Amygdala (tissue), 56 donors: ENCODE data around the gene KLF15.

Source experiments
- DNase-seq, 56 donors: peaks; one replicate each; lab custom pipeline; 2025; lab: John Stamatoyannopoulos, UW

Gene KLF15

GRCh38 chr3:126357295-126358037, at the start of gene KLF15:
Gene KLF15 (minus strand): TSS chr3:126357408. CDS start chr3:126352922, 4,486 bp downstream.
- DNase-seq: peak; percentile 41 to 94 (median 82)

GRCh38 chr3:126406389-126407296, 49.4 kb upstream of the KLF15 start:
- no peak for DNase-seq

GRCh38 chr3:126402666-126403302, 45.6 kb upstream of the KLF15 start:
- DNase-seq: no peak

GRCh38 chr3:126402178-126402577, 45.0 kb upstream of the KLF15 start:
- no peak for DNase-seq

DNA sequence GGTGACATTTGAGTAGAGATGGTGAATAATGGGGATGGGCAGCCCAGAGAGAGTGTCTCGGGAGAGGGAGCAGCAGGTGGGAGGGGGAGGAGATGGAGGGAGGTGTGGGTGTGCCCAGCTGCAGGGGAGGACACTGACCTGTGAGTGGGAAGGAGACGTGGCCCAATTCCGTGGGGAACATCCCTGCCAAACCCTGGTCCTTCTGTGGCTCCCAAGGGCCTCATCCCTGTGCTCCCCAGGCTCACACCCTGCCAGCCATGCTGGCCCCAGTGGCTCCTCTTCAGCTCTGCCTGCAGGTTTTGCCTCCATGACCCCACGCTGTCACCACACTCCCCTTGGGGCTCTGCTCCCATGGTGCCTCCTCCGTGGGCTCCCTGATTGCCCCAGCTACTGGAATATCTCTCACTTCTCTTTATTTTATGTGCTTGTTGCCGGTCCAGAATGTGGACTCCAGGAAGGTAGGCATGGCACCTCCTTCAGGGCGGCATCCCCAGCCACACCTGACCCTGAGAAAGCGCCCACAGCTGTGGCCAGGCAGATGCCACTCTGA, 44.5 kb upstream of the KLF15 start:
- DNase-seq: no peak

- DNase-seq: no peak
These were observed 42.5 kb upstream of the KLF15 start for GRCh38 chr3:126399756-126400155.

DNA sequence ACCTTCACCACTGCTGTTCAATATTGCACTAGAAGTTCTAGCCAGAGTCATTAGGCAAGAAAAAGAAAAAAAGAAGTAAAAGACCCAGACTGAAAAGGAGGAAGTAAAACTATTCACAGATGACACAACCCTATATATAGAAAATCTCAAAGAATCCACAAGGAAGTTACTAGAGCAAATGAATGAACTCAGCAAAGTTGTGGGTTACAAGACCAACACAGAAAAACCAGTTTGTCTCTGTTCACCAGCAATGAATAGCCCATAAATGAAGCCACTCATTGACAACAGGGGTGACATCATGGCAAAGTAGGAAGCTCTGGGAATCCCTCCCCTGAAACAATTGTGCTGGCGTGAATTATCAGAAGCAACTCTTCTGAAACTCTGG, 42.1 kb upstream of the KLF15 start:
- DNase-seq: peak in 1 of 56 donors; percentile 43

- no peak for DNase-seq
These were observed 41.5 kb upstream of the KLF15 start for GRCh38 chr3:126398423-126399350.

DNA sequence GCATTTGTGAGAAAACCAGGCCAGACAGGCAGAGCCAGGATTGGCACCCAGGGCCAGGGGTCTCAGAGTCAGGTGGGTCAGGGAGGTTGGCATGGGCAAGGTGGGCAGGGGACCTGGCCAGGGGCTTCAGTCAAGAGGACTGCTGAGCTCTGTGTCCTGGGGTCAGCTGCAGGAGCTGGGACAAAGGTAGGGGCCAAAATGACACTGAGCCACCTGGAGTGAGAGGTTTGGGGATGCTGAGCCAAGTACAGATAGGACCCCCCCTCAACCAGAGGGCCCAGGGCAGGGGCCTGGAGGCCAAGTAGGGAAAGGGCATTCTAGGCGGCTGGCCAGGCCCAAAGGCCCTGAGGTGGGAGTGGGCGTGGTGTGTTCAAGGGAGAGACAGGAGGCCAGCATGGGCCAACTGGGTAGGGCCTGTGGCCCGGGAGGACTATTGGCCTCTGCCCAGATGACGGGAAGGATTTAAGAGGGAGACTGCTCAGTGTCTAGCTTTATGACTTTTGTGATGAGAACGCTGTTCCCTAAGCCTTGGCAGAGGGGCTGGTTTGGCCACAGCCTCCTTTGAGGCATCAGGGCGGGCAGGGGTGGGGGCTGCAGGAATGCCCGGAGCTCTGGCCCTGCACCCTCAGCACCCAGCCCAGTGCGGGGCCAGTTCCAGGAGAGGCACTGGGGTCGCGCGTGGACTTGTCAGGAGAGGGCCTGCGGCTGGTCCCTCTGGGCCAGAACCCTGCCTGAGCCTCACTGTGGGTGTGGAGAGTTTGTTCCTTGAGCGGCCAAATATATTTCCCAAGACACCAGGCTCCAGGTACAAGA, 40.6 kb upstream of the KLF15 start:
- no peak for DNase-seq

DNA sequence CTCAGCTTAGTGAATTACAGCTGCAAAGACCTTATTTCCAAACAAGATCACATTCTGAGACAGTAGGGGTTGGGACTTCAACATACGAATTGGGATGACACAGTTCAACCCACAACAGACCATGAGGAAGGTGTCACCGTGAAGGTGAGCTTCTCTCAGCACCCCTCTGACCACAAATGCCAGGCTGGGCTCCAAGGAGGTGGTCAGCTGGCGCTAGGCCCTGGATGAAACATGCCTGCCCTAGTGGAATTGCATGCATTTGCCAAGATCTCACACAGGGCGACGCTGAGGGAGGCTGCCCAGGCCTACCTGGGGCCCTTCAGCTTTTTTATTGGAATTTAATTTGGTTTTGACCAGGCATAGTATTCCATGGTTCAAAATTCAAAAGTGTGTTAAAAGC, 39.3 kb upstream of the KLF15 start:
- no peak for DNase-seq

GRCh38 chr3:126395846-126396513, 38.8 kb upstream of the KLF15 start:
- no peak for DNase-seq

DNA sequence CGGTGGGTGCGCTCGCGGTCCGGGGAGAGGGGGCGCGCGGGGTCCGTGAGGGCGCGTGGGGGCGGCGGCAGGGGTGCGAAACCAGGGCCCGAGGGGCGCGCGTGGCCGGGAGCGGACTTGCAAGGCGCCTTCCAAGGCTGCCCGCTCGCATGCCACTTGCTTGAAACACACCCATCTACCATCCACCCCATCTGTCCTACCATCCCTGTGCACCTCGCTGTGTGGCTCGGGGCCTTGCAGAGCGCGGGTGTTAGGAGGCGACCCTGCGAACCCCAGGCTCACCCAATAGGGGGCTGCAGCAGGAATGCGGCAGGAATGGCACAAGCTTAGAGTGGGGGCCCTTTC, 37.7 kb upstream of the KLF15 start:
- no peak for DNase-seq

DNA sequence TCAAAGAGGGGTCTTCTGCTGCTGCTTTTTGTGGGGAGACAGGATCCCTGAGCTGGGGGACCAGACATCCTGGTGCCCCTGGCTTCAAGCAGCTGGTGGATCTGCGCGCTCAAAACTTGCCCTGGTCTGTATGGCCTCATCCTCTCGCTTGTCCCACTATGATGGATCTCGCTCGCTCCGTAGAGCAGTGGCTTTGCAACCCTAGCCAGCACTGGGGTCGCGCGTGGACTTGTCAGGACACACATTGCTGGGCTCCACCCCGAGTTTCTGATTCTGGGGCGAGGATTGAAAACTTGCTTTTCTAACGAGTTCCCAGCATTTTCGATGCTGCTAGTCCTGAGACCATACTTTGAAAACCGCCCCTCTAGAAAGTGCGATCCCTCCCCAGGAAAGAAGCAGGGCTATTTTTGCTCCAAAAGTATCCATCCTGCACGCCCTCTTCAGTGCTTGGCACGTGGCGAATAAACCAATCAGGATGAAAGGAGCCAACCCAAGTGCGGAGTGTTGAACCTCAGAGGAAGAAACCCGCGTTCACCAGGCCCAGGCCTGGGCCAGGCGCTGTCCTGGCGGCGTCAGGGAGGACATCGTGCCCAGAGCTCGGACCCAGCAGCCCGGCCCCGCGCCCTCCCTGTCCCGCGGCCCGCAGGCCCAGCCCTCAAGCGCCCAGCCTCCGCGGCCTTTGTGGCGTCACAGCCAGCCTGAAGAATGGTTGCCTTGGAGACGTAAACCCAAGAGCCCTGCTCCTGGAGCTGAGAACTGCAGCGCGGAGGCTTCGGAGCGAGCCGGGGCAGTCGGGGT, 37.2 kb upstream of the KLF15 start, which contains the start of gene CFAP100:
TSS of gene CFAP100 (plus strand) at position 731 of the 798 bp plus-strand sequence. CDS start 1,092 bp downstream, outside the sequence.
- DNase-seq: peak in 38 of 56 donors; percentile 6 to 81 (median 33)

DNA sequence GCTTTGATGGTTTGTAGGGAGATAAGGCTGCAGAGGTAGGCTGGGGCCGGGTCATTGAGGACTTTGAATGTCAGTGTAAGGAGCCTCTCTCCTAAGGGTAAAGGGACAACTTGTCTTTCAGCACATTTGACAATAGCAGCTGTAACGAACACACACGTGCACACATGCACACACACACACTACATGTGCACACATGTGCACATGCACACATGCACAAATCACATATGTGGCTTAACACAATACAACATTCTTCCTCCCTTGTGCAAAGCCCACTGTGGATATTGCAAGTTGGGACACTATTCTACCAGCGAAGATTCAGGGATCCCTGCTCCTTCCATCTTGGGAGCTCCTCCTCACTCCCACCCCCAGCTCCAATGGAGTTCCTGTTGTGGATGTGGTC, 36.4 kb upstream of the KLF15 start:
- no peak for DNase-seq

GRCh38 chr3:126392246-126392645, 35.0 kb upstream of the KLF15 start:
- no peak for DNase-seq

GRCh38 chr3:126391631-126392030, 34.4 kb upstream of the KLF15 start:
- DNase-seq: no peak

- DNase-seq: no peak
These were observed 33.5 kb upstream of the KLF15 start for GRCh38 chr3:126390751-126391150.
